ENCODE results near the gene APOB. TPM values are rescaled to one million over a fixed set of nuclear protein-coding genes. Genes with fewer than 3 reads are reported as not detected.

APOB gene
- total and polyA plus RNA-seq, 2 of the 13 experiments (the other 11 are each of a cell fraction or from before 2014, with no cell fraction given) = 1,569 to 2,515 TPM

DNA sequence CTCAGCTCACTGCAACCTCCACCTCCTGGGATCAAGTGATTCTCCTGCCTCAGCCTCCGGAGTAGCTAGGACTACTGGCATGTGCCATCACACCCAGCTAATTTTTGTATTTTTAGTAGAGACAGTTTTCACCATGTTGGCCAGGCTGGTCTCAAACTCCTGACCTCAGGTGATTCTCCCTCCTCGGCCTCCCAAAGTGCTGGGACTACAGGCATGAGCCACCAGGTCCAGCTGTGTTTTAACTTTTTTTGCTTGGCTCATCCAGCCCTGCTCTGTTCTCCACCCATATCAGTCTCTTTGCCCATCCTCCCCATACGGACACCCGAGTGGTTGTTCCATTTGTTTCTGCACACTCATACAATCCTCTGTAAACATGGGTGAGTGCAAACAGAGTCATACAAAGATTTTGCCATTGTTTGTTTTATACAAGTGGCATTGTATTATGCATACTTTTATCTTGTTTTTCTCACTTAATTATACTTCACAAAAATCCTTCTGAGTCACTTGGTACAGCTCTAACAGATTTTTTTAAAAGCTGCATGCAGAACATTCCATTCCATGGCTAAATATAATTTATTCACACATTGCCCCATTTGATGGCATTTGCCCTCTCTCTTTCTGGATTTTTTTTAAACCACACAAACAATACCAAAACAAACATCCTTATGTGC is 5.3 kb downstream of the APOB start (continued):
- TF ChIP-seq, protein P1, sequence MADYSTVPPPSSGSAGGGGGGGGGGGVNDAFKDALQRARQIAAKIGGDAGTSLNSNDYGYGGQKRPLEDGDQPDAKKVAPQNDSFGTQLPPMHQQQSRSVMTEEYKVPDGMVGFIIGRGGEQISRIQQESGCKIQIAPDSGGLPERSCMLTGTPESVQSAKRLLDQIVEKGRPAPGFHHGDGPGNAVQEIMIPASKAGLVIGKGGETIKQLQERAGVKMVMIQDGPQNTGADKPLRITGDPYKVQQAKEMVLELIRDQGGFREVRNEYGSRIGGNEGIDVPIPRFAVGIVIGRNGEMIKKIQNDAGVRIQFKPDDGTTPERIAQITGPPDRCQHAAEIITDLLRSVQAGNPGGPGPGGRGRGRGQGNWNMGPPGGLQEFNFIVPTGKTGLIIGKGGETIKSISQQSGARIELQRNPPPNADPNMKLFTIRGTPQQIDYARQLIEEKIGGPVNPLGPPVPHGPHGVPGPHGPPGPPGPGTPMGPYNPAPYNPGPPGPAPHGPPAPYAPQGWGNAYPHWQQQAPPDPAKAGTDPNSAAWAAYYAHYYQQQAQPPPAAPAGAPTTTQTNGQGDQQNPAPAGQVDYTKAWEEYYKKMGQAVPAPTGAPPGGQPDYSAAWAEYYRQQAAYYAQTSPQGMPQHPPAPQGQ (CRISPR knock-in tag; IDR thresholded peaks at IDR 0.05; ENCODE audit: borderline replicate concordance) = no peak
- no peak for TF ChIP-seq ZNF253 (CRISPR knock-in tag; IDR thresholded peaks at IDR 0.05; ENCODE audit: borderline replicate concordance)
- no peak for TF ChIP-seq FIP1L1 (IDR thresholded peaks at IDR 0.05; ENCODE audit: borderline replicate concordance, insufficient read depth, low read depth, low read length)
- no peak for TF ChIP-seq IKZF1 (IDR thresholded peaks at IDR 0.05)
- 0 out of 2 replicates have a peak, but pooled peaks have one; percentile 37 for TF ChIP-seq HNRNPUL1 (IDR thresholded peaks at IDR 0.05; ENCODE audit: low read depth, low read length)
- TF ChIP-seq, protein P2, sequence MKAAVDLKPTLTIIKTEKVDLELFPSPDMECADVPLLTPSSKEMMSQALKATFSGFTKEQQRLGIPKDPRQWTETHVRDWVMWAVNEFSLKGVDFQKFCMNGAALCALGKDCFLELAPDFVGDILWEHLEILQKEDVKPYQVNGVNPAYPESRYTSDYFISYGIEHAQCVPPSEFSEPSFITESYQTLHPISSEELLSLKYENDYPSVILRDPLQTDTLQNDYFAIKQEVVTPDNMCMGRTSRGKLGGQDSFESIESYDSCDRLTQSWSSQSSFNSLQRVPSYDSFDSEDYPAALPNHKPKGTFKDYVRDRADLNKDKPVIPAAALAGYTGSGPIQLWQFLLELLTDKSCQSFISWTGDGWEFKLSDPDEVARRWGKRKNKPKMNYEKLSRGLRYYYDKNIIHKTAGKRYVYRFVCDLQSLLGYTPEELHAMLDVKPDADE (CRISPR knock-in tag; IDR thresholded peaks at IDR 0.05) = no peak
- TF ChIP-seq ZNF788 (CRISPR knock-in tag; IDR thresholded peaks at IDR 0.05; ENCODE audit: borderline replicate concordance) = no peak
- peak; percentile 97 for TF ChIP-seq RBM22 (optimal IDR thresholded peaks at IDR 0.05; ENCODE audit: low read length)
- TF ChIP-seq TEAD3 (CRISPR knock-in tag; optimal IDR thresholded peaks at IDR 0.05; ENCODE audit: borderline replicate concordance) = peak; percentile 50
- no peak for TF ChIP-seq NR2F2 (IDR thresholded peaks at IDR 0.05; ENCODE audit: borderline replicate concordance, low read depth)
- no peak for TF ChIP-seq NR1H2 (CRISPR knock-in tag; IDR thresholded peaks at IDR 0.05; ENCODE audit: borderline replicate concordance, low read depth)
- no peak for TF ChIP-seq GABPB1 (CRISPR knock-in tag; IDR thresholded peaks at IDR 0.05)
- TF ChIP-seq ZNF101 (CRISPR knock-in tag; IDR thresholded peaks at IDR 0.05; ENCODE audit: borderline replicate concordance, low read depth) = no peak
- peak; percentile 48; the same call in 1 of the 2 replicates for TF ChIP-seq REPIN1 (CRISPR knock-in tag; IDR thresholded peaks at IDR 0.05; ENCODE audit: borderline replicate concordance, low read depth)
- no peak for TF ChIP-seq XRCC5 (optimal IDR thresholded peaks at IDR 0.05; ENCODE audit: low read length)
- no peak for TF ChIP-seq ZNF17 (CRISPR knock-in tag; IDR thresholded peaks at IDR 0.05)
- TF ChIP-seq ZNF12 (CRISPR knock-in tag; IDR thresholded peaks at IDR 0.05) = 0 out of 2 replicates have a peak, but pooled peaks have one; percentile 46
- TF ChIP-seq ZNF605 (CRISPR knock-in tag; IDR thresholded peaks at IDR 0.05) = no peak
- no peak for TF ChIP-seq HMG20B (CRISPR knock-in tag; conservative IDR thresholded peaks at IDR 0.05)
- peak; percentile 23; the same call in 1 of the 2 replicates for TF ChIP-seq ZBTB3 (CRISPR knock-in tag; IDR thresholded peaks at IDR 0.05; ENCODE audit: borderline replicate concordance, low read depth)
- no peak for TF ChIP-seq ZNF546 (CRISPR knock-in tag; conservative IDR thresholded peaks at IDR 0.05)
- no peak for TF ChIP-seq FOXP1 (IDR thresholded peaks at IDR 0.05)
- peak; percentile 41; the same call in 1 of the 2 replicates for TF ChIP-seq FOXP1 (CRISPR knock-in tag; IDR thresholded peaks at IDR 0.05)
- no peak for TF ChIP-seq FOXC1 (CRISPR knock-in tag; IDR thresholded peaks at IDR 0.05; ENCODE audit: borderline replicate concordance)
- no peak for TF ChIP-seq CREBL2 (CRISPR knock-in tag; IDR thresholded peaks at IDR 0.05; ENCODE audit: borderline replicate concordance)
- no peak; the same call in 1 of the 2 replicates for TF ChIP-seq PLSCR1 (CRISPR knock-in tag; IDR thresholded peaks at IDR 0.05; ENCODE audit: borderline replicate concordance)
- 0 out of 2 replicates have a peak, but pooled peaks have one; percentile 16 for TF ChIP-seq ZFY (CRISPR knock-in tag; IDR thresholded peaks at IDR 0.05)

Measured in HepG2 (cell line).